BJ (cell line): ENCODE data around the gene LIMS1. TPM values are rescaled to one million over a fixed set of nuclear protein-coding genes. Genes with fewer than 3 reads are reported as not detected.
"Not testable (repeated sequence)": the region's sequence is repeated elsewhere in the genome, so short reads cannot be mapped to it uniquely, and the experiment has no call there.

ENCODE experiments used
- CTCF ChIA-PET: fragments of 350-600 bp; formaldehyde crosslinking; extraction: SDS; loops from one replicate; lab custom pipeline; 2021; ENCODE audit warnings: antibody characterized with exemption, inconsistent platforms; lab: Yijun Ruan, JAX
- POLR2A ChIA-PET: fragments of 300-600 bp; sonication (Branson Sonifier 250); formaldehyde crosslinking; extraction: SDS; loops from one replicate; lab custom pipeline; 2021; ENCODE audit warnings: antibody characterized with exemption; lab: Charles Lee
- DNase-seq: peaks from one replicate; pipeline ENCODE4 v3.0.0-alpha.2; 2011; ENCODE audit warnings: low read depth
- H3K27me3 ChIP-seq: 2 replicates; pipeline ENCODE4 v1.6.0; 2011; ENCODE audit warnings: low read length; ENCODE audit not compliant: control insufficient read depth, insufficient read depth
- H3K36me3 ChIP-seq: 2 replicates; pipeline ENCODE4 v1.5.1; 2011; ENCODE audit warnings: low read length; ENCODE audit not compliant: control insufficient read depth, insufficient read depth
- H3K4me3 ChIP-seq: 2 replicates; pipeline ENCODE4 v1.5.1; 2011; ENCODE audit warnings: low read depth, mild to moderate bottlenecking, control low read depth, low read length
- polyA plus RNA-seq: library from polyadenylated mRNA; depleted of rRNA; stranded (reverse); fragments of >200 nt; gene quantifications from 2 replicates; pipeline ENCODE4 v1.2.3, GENCODE V29; 2011
- TF ChIP-seq, protein P1 (sequence below): IDR thresholded peaks from 2 replicates; pipeline ENCODE4 v1.5.1; 2011; ENCODE audit warnings: low read depth, mild to moderate bottlenecking, control low read depth, inconsistent platforms, low read length, moderate library complexity; ENCODE audit not compliant: insufficient read depth

Gene LIMS1
- polyA plus RNA-seq, 1 experiment, result 103 TPM

DNA sequence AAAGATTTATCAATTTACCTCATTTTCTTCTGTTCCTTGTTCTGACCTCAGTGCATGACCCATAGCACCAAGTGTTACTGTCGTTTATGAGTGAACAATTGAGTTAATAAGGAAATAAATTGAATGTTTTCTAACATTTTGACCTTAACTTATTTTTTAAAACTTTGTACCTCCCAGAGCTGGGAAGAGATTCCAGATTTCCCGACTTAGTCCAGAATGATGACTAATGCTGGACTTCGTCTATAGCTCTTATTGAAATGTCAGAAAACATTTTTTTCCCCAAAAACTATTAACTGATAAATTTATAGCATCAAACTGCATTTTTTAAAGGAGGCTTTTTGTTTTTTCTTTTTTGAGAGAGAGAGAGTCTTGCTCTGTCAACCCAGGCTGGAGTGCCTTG lies 21.8 kb upstream of the LIMS1 start:
- DNase-seq, POLR2A ChIA-PET, H3K27me3 ChIP-seq, H3K36me3 ChIP-seq, CTCF ChIA-PET, H3K4me3 ChIP-seq: not testable (repeated sequence)

DNA sequence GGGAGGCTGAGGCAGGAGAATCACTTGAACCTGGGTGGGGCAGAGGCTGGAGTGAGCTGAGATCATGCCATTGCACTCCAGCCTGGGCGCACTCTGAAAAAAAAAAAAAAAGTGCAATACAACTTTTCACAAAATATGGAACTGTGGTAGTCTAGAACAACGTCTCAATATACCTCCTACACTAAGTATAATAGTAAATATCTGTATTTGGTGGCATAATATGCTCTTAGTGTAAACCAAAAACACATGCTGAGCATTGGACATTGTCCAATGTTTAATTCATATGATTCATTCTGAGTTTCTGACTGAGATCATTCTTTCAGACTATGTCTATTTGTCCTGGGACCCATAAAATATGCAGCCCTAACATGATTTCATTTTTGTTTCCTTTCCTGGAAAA lies 19.8 kb upstream of the LIMS1 start:
- DNase-seq, H3K4me3 ChIP-seq, POLR2A ChIA-PET, H3K27me3 ChIP-seq, CTCF ChIA-PET, H3K36me3 ChIP-seq: not testable (repeated sequence)

DNA sequence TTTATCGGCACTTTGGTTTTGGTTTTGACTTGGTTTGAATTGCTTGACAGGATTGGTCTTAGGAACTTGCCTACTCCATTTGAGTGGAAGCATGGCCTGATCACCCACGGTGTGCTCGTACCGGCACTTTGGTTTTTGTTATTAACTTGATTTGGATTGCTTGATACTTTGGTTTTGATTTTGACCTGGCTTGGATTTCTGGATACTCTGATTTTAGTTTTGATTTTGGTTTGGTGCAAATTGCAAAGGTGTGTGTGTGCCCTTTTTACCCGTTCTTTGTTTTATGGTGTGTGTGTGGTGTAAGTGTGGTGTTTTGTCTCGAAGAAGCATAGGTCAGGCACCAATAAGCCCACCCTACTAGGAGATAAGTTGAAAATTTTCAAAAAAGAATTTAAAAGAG lies 9.6 kb upstream of the LIMS1 start:
- CTCF ChIA-PET, H3K27me3 ChIP-seq, H3K36me3 ChIP-seq, DNase-seq, H3K4me3 ChIP-seq, POLR2A ChIA-PET: not testable (repeated sequence)

DNA sequence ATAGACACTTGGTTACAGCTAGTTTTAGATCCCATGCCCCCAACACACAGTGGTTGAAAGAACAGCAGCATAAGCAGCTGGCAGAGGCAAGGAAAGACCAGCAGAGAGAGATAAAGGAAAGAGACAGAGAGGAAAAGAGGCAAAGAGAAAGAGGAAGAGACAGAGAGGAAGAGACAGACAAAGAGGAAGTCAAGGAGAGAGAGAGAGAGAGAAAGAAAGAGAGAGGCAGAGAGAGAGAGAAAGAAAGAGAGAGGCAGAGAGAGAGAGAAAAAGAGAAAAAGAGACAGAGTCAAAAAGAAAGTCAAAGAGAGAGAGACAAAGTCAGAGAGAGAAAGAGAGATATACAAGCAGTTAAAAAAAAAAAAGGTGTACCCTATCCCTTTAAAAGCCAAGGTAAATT lies 9.0 kb upstream of the LIMS1 start:
- H3K27me3 ChIP-seq, CTCF ChIA-PET, H3K36me3 ChIP-seq, DNase-seq, H3K4me3 ChIP-seq, POLR2A ChIA-PET: not testable (repeated sequence)

DNA sequence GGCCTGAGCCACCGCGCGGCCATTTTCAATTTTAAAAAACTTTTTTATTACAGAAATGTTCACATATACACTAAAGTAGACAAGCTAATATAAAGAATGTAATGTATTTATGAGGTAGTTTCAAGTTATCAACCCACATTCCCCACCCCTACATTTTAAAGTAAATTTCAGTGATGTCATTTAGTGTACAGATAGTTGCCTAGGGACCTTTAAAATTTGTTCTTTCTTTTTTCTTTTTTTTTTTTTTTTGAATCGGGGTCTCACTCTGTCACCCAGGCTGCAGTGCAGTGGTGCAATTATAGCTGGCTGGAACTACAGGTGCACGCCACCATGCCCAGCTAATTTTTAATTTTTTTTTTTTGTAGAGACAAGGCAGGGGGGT lies 2.6 kb upstream of the LIMS1 start:
- ChIA-PET POLR2A (no interaction called here), CTCF (no interaction called here)
- TF ChIP-seq, protein P1, sequence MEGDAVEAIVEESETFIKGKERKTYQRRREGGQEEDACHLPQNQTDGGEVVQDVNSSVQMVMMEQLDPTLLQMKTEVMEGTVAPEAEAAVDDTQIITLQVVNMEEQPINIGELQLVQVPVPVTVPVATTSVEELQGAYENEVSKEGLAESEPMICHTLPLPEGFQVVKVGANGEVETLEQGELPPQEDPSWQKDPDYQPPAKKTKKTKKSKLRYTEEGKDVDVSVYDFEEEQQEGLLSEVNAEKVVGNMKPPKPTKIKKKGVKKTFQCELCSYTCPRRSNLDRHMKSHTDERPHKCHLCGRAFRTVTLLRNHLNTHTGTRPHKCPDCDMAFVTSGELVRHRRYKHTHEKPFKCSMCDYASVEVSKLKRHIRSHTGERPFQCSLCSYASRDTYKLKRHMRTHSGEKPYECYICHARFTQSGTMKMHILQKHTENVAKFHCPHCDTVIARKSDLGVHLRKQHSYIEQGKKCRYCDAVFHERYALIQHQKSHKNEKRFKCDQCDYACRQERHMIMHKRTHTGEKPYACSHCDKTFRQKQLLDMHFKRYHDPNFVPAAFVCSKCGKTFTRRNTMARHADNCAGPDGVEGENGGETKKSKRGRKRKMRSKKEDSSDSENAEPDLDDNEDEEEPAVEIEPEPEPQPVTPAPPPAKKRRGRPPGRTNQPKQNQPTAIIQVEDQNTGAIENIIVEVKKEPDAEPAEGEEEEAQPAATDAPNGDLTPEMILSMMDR, result no peak
- Histone ChIP-seq H3K36me3 (no peaks in the 10 kb centered on the region), H3K4me3 (no peak overlapping the region), H3K27me3 (no peaks in the 10 kb centered on the region)
- DNase-seq, result no peak

DNA sequence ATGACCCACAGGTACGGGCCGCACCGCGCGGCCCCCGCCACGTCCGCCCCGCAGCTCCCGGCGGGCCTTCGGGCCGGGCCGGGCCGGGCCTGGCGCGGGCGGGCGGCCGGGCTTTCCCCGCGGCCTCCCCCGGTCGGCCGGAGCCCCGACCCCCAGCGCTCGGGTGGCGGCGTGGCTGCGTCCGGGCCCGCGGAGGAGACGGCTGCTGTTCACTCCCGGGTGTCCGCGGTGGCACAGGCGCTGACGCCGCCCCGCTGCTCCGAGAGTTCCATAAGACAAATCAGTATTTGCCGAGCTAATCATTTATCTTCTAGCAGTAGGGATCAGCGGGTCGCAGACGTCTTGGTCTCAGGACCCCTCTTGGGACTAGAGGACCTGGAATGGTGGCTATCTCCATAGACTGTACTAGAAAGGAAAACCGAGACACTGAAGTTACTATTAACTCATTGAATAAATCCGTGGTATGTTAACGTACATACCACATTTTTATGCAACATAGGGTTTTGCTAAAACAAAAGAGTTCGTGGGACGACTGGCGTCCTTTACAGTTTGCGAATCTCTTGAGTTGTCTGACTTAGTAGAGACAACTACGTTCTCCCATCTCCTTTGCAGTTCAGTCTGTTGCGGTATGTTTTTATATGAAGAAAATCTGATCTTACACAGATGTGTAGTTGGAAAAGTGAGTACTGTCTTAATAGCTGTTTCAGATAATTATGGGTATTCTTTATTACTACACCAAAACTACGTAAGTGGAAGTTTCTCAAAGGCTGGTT lies 500 bp downstream of the LIMS1 start:
- TF ChIP-seq, protein P1, result no peak
- CTCF ChIA-PET, result interaction anchor here (0.6 to 2.1 kb wide), 4 partner anchors 12 to 320 kb away, joined by 3 to 9 read pairs (median 4); no protein-coding TSS in a partner anchor
- no peaks in the 10 kb centered on the region for H3K27me3 ChIP-seq
- H3K4me3 ChIP-seq, result peak overlapping the region; percentile 62
- DNase-seq, result no peak
- no peaks in the 10 kb centered on the region for H3K36me3 ChIP-seq
- POLR2A ChIA-PET, result interaction anchor here (0.8 kb wide), 1 partner anchor 42 kb away, joined by 3 read pairs; no protein-coding TSS in a partner anchor

DNA sequence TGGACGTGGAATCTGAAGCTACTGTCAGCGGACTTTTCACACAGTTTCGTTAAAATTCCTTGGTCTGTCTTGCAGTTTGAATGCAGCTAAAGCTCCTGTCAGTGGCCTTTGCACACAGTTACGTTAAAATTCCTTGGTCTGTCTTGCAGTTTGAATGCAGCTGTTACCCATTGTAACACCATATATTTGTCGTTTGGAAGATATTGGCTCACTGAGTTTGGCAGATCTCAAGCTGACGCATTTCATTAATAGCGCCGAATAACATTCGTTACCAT lies 1.0 kb downstream of the LIMS1 start:
- ChIA-PET POLR2A (interaction anchor here (0.6 to 0.8 kb wide), 2 partner anchors 43 to 145 kb away, joined by 3 read pairs; no protein-coding TSS in a partner anchor), CTCF (interaction anchor here (0.6 to 2.1 kb wide), 4 partner anchors 11 to 320 kb away, joined by 3 to 9 read pairs (median 4); no protein-coding TSS in a partner anchor)
- TF ChIP-seq, protein P1, result no peak
- Histone ChIP-seq H3K4me3 (peak overlapping the region; percentile 62), H3K27me3 (no peaks in the 10 kb centered on the region), H3K36me3 (no peaks in the 10 kb centered on the region)
- DNase-seq, result no peak
